ENCODE measurements around the gene PECR.
A peak's percentile ranks its signal among the peaks of the same experiment; 100 is the strongest.

The PECR gene

GRCh38 chr2:216069028-216069427 lies 12.6 kb downstream of the PECR start:
- no peak for DNase-seq

- no peak for DNase-seq
These were observed 15.4 kb downstream of the PECR start for GRCh38 chr2:216066230-216066629.

- DNase-seq, result no peak
These were observed 16.9 kb downstream of the PECR start for GRCh38 chr2:216064665-216065064.

- DNase-seq, result no peak
These were observed 17.5 kb downstream of the PECR start for GRCh38 chr2:216064014-216064630.

- DNase-seq, result no peak
These were observed 22.3 kb downstream of the PECR start for GRCh38 chr2:216059233-216059834.

- DNase-seq, result peak; percentile 58 to 64
These were observed 23.9 kb downstream of the PECR start for GRCh38 chr2:216057688-216058193.

GRCh38 chr2:216056739-216057138 lies 24.9 kb downstream of the PECR start:
- DNase-seq, result no peak

GRCh38 chr2:216055680-216056079 lies 25.9 kb downstream of the PECR start:
- no peak for DNase-seq

- DNase-seq, result no peak
These were observed 29.2 kb downstream of the PECR start for GRCh38 chr2:216052420-216052819.

GRCh38 chr2:216051350-216051749 lies 30.3 kb downstream of the PECR start:
- no peak for DNase-seq

- DNase-seq, result no peak
These were observed 32.2 kb downstream of the PECR start for GRCh38 chr2:216049452-216049851.

- DNase-seq, result no peak
These were observed 34.2 kb downstream of the PECR start for GRCh38 chr2:216047397-216047796.

GRCh38 chr2:216044883-216045486 lies 36.6 kb downstream of the PECR start:
- no peak for DNase-seq

GRCh38 chr2:216043949-216044348 lies 37.7 kb downstream of the PECR start:
- DNase-seq, result no peak

- no peak for DNase-seq
These were observed 40.2 kb downstream of the PECR start for GRCh38 chr2:216041438-216041837.

- DNase-seq, result no peak
These were observed 41.7 kb downstream of the PECR start for GRCh38 chr2:216039918-216040317.

GRCh38 chr2:216034065-216034464 lies 47.5 kb downstream of the PECR start:
- peak; percentile 88 to 90 for DNase-seq

- DNase-seq, result no peak
These were observed 48.2 kb downstream of the PECR start for GRCh38 chr2:216033403-216033802.

GRCh38 chr2:216031960-216032689 lies 49.5 kb downstream of the PECR start:
- no peak for DNase-seq

- DNase-seq, result no peak
These were observed 51.4 kb downstream of the PECR start for GRCh38 chr2:216030216-216030615.

GRCh38 chr2:216029416-216030129 lies 52.0 kb downstream of the PECR start:
- DNase-seq, result no peak

GRCh38 chr2:216024779-216025336 lies 56.8 kb downstream of the PECR start:
- DNase-seq, result no peak
